ENCODE measurements around the gene OPN1LW.
"Not testable (repeated sequence)": the region's sequence is repeated elsewhere in the genome, so short reads cannot be mapped to it uniquely, and the experiment has no call there.

OPN1LW gene

DNA sequence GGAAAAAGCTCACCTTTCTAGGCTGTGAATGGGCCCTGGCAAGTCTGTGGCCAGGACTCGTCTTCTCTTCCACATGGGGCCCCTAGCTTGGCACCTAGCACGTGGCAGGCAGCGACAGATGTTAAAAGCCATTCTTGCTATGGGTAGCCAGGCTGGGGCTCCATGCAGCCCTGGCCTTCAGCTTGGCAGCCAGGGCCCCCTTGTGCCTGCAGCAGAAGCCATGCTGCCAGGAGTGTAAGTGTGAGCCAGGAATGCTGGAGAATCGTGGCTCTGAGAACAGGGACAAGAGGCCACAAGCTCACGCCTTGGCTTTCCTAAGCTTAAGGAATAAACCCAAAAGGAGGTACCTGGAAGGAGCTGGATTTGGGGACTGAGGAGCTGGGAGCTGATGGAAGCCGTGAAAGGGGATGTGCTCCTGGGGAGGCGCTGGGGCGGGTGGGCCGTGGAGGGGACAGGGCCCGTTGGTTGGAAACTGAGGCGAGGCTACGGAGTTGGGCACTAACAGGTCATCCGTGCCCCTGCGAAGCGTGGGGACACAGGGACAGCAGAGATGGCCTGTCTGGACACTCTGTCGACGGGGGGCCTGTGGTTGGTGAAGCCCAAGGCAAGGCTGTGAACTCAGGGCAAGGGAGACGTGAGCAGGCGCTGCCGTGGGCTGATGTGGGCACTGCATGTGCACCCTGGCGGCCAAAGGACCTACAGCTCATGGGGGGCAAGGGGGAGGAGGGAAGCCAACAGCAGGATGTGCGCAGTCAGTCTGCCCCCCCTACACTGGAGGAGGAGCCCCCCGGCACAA lies 895 bp upstream of the OPN1LW start:
- Histone ChIP-seq H3K9ac (ENCODE audit: low read depth, low read length) (no peak overlapping the region), H3K27ac (ENCODE audit: low read length) (no peak overlapping the region), H3K4me2 (ENCODE audit: insufficient read depth, low read length) (no peak overlapping the region), H3K79me2 (ENCODE audit: insufficient read depth, low read length) (no peaks in the 10 kb centered on the region), H3K9me3 (ENCODE audit: insufficient read depth, low read length, severe bottlenecking) (no peaks in the 10 kb centered on the region), H3K4me3 (ENCODE audit: low read depth in 1 of 2, low read length in 2 of 2) (no peak overlapping the region), H3K27me3 (ENCODE audit: insufficient read depth, low read length, poor library complexity) (no peaks in the 10 kb centered on the region), H2AFZ (ENCODE audit: low read depth, low read length) (no peak overlapping the region), H3K36me3 (ENCODE audit: insufficient read depth, low read length) (no peaks in the 10 kb centered on the region), H3K4me1 (ENCODE audit: insufficient read depth, low read length) (no peaks in the 10 kb centered on the region), H4K20me1 (ENCODE audit: insufficient read depth, low read length) (no peaks in the 10 kb centered on the region)
- ATAC-seq (ENCODE audit: insufficient read depth, low read depth) (no peak), DNase-seq (no peak)
- TF ChIP-seq EZH2 (IDR thresholded peaks at IDR 0.05; ENCODE audit: borderline replicate concordance, low read depth, low read length, severe bottlenecking), result no peak
- TF ChIP-seq, protein P1, sequence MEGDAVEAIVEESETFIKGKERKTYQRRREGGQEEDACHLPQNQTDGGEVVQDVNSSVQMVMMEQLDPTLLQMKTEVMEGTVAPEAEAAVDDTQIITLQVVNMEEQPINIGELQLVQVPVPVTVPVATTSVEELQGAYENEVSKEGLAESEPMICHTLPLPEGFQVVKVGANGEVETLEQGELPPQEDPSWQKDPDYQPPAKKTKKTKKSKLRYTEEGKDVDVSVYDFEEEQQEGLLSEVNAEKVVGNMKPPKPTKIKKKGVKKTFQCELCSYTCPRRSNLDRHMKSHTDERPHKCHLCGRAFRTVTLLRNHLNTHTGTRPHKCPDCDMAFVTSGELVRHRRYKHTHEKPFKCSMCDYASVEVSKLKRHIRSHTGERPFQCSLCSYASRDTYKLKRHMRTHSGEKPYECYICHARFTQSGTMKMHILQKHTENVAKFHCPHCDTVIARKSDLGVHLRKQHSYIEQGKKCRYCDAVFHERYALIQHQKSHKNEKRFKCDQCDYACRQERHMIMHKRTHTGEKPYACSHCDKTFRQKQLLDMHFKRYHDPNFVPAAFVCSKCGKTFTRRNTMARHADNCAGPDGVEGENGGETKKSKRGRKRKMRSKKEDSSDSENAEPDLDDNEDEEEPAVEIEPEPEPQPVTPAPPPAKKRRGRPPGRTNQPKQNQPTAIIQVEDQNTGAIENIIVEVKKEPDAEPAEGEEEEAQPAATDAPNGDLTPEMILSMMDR (IDR thresholded peaks at IDR 0.05; ENCODE audit: borderline replicate concordance, extremely low read depth, low read length, poor library complexity, severe bottlenecking), result no peak

DNA sequence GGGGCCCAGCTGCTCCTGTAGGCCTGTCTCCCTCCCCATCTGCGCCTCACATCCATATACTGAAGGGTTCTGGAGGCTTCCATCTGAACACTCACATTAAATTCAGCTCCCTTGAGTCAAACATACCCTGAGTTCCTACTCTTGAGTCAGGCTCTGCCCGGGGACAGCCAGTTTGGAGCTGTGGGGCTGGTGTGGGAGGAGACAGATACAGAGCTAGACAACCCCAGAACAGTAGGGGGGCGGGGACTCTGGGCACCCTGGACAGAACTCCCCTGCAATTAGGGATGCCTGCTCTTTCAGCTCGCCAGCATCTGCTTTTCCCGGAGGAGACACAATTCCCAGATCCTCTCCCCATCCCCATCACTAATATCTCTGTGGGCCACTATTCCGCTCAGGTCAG lies 7.0 kb downstream of the OPN1LW start:
- H3K27me3 ChIP-seq (ENCODE audit: insufficient read depth, low read length, poor library complexity); H3K9ac ChIP-seq (ENCODE audit: low read depth, low read length); H3K4me1 ChIP-seq (ENCODE audit: insufficient read depth, low read length); H2AFZ ChIP-seq (ENCODE audit: low read depth, low read length); DNase-seq; H3K9me3 ChIP-seq (ENCODE audit: insufficient read depth, low read length, severe bottlenecking); H3K4me2 ChIP-seq (ENCODE audit: insufficient read depth, low read length); H3K36me3 ChIP-seq (ENCODE audit: insufficient read depth, low read length); H3K4me3 ChIP-seq (ENCODE audit: low read depth in 1 of 2, low read length in 2 of 2); ATAC-seq (ENCODE audit: insufficient read depth, low read depth); H4K20me1 ChIP-seq (ENCODE audit: insufficient read depth, low read length); H3K79me2 ChIP-seq (ENCODE audit: insufficient read depth, low read length); H3K27ac ChIP-seq (ENCODE audit: low read length): not testable (repeated sequence)

DNA sequence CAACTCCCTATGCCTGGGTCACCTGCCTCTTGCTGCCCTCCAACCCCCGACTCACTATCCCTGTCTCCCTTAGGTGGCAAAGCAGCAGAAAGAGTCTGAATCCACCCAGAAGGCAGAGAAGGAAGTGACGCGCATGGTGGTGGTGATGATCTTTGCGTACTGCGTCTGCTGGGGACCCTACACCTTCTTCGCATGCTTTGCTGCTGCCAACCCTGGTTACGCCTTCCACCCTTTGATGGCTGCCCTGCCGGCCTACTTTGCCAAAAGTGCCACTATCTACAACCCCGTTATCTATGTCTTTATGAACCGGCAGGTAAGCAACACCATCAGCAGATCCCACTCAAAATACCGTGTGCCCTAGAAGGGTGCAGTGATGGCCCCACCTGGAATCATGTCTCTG lies 12.2 kb downstream of the OPN1LW start:
- not testable (repeated sequence) for H3K79me2 ChIP-seq (ENCODE audit: insufficient read depth, low read length); H3K36me3 ChIP-seq (ENCODE audit: insufficient read depth, low read length); H3K9me3 ChIP-seq (ENCODE audit: insufficient read depth, low read length, severe bottlenecking); H3K9ac ChIP-seq (ENCODE audit: low read depth, low read length); H3K4me3 ChIP-seq (ENCODE audit: low read depth in 1 of 2, low read length in 2 of 2); ATAC-seq (ENCODE audit: insufficient read depth, low read depth); H3K27ac ChIP-seq (ENCODE audit: low read length); H3K27me3 ChIP-seq (ENCODE audit: insufficient read depth, low read length, poor library complexity); H4K20me1 ChIP-seq (ENCODE audit: insufficient read depth, low read length); H3K4me1 ChIP-seq (ENCODE audit: insufficient read depth, low read length); H3K4me2 ChIP-seq (ENCODE audit: insufficient read depth, low read length); DNase-seq; H2AFZ ChIP-seq (ENCODE audit: low read depth, low read length)

DNA sequence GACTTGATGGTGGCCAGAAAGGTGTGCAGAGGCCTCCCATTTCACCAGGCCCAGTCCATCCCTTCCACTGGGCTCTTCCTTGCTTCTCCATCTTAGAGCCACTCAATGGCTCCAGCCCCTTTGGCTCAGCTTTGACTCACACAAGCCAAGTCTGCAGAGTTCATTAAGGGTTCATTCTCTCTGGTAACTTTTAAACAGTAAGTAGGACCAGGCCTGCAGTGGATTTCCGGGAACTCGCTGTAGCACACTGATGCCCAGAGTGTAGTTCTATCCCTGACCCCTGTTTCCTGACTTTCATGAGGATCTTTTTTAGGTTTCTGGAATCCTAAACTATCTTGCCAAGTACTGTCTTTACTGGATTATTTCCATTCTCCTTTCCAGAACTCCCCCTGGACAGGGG lies 13.2 kb downstream of the OPN1LW start:
- not testable (repeated sequence) for H3K9me3 ChIP-seq (ENCODE audit: insufficient read depth, low read length, severe bottlenecking); H3K27me3 ChIP-seq (ENCODE audit: insufficient read depth, low read length, poor library complexity); H2AFZ ChIP-seq (ENCODE audit: low read depth, low read length); H3K4me3 ChIP-seq (ENCODE audit: low read depth in 1 of 2, low read length in 2 of 2); H3K79me2 ChIP-seq (ENCODE audit: insufficient read depth, low read length); DNase-seq; H4K20me1 ChIP-seq (ENCODE audit: insufficient read depth, low read length); ATAC-seq (ENCODE audit: insufficient read depth, low read depth); H3K4me2 ChIP-seq (ENCODE audit: insufficient read depth, low read length); H3K27ac ChIP-seq (ENCODE audit: low read length); H3K36me3 ChIP-seq (ENCODE audit: insufficient read depth, low read length); H3K9ac ChIP-seq (ENCODE audit: low read depth, low read length); H3K4me1 ChIP-seq (ENCODE audit: insufficient read depth, low read length)

DNA sequence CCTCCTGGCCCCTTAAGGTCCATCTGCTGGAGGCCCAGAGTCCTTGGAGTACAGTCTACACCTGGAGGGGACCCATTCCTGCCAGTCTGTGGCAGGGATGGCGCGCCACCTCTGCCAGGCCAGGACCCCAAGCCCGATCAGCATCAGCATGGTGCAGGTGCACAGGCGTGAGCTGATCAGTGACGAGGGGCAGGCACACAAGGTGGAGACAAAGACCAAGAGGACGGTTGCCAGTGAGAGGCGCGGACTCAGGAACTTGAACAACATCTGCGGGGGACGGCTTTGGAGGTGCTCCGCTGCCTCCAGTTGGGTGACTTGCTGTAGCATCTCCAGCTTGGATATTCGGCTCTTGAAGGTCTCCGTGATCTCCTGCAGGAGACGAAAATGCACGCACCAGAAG lies 15.3 kb downstream of the OPN1LW start:
- not testable (repeated sequence) for H3K4me1 ChIP-seq (ENCODE audit: insufficient read depth, low read length); H2AFZ ChIP-seq (ENCODE audit: low read depth, low read length); H3K4me2 ChIP-seq (ENCODE audit: insufficient read depth, low read length); H3K79me2 ChIP-seq (ENCODE audit: insufficient read depth, low read length); H3K36me3 ChIP-seq (ENCODE audit: insufficient read depth, low read length); H3K27me3 ChIP-seq (ENCODE audit: insufficient read depth, low read length, poor library complexity); H3K9me3 ChIP-seq (ENCODE audit: insufficient read depth, low read length, severe bottlenecking); H3K9ac ChIP-seq (ENCODE audit: low read depth, low read length); ATAC-seq (ENCODE audit: insufficient read depth, low read depth); H3K27ac ChIP-seq (ENCODE audit: low read length); H4K20me1 ChIP-seq (ENCODE audit: insufficient read depth, low read length); DNase-seq; H3K4me3 ChIP-seq (ENCODE audit: low read depth in 1 of 2, low read length in 2 of 2)

DNA sequence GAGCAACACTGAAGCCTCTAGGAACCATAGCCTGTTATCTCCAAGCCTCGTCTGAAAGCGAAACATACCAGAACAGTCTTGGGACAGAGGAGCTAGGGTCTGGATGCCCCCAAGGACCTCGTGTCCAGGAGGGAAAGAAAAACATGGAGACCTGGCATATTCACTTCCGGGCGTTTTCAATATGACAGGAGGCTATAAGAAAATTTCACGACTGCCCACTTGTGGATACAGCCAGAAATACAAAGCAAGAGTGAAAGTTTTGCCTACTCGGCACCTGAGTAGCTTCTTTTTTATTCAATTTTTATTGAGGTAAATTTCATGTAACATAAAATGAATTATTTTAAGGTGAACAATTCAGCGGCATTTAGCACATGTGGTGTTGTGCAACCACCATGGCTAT lies 20.9 kb downstream of the OPN1LW start:
- not testable (repeated sequence) for ATAC-seq (ENCODE audit: insufficient read depth, low read depth); H3K27ac ChIP-seq (ENCODE audit: low read length)

DNA sequence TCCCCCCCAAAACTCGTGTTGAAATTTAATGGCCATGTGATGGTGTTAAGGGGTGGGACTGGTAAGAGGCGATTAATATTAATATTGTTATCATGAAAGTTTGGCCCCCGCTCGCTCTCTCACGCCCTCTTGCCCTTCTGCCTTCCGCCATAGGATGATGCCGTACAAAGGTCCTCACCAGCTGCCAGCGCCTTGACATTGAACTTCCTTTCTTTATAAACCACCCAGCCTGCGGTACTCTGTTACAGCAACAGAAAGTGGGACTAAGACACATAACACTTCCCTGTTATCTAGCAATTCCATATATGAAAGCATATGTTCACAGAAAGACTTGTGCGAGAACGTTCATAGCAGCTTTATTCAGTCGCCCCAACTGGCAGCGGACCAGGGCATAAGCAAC lies 24.3 kb downstream of the OPN1LW start:
- not testable (repeated sequence) for H3K9ac ChIP-seq (ENCODE audit: low read depth, low read length); H3K79me2 ChIP-seq (ENCODE audit: insufficient read depth, low read length); ATAC-seq (ENCODE audit: insufficient read depth, low read depth); DNase-seq; H2AFZ ChIP-seq (ENCODE audit: low read depth, low read length); H4K20me1 ChIP-seq (ENCODE audit: insufficient read depth, low read length); H3K27ac ChIP-seq (ENCODE audit: low read length); H3K9me3 ChIP-seq (ENCODE audit: insufficient read depth, low read length, severe bottlenecking); H3K27me3 ChIP-seq (ENCODE audit: insufficient read depth, low read length, poor library complexity); H3K4me1 ChIP-seq (ENCODE audit: insufficient read depth, low read length); H3K36me3 ChIP-seq (ENCODE audit: insufficient read depth, low read length); H3K4me2 ChIP-seq (ENCODE audit: insufficient read depth, low read length); H3K4me3 ChIP-seq (ENCODE audit: low read depth in 1 of 2, low read length in 2 of 2)

More for the DNA sequence above, 20.9 kb downstream of the OPN1LW start:
- not testable (repeated sequence) for H4K20me1 ChIP-seq (ENCODE audit: insufficient read depth, low read length); H3K27me3 ChIP-seq (ENCODE audit: insufficient read depth, low read length, poor library complexity); H3K4me1 ChIP-seq (ENCODE audit: insufficient read depth, low read length); DNase-seq; H3K4me3 ChIP-seq (ENCODE audit: low read depth in 1 of 2, low read length in 2 of 2); H3K36me3 ChIP-seq (ENCODE audit: insufficient read depth, low read length); H3K79me2 ChIP-seq (ENCODE audit: insufficient read depth, low read length); H3K4me2 ChIP-seq (ENCODE audit: insufficient read depth, low read length); H3K9ac ChIP-seq (ENCODE audit: low read depth, low read length); H2AFZ ChIP-seq (ENCODE audit: low read depth, low read length); H3K9me3 ChIP-seq (ENCODE audit: insufficient read depth, low read length, severe bottlenecking)

Data from DND-41 (cell line).